Suprapubic skin (tissue), 4 donors: Measurements from ENCODE around the gene EYA3.

ENCODE experiments used
- CTCF ChIP-seq, 2 donors: fragments of 200-600 bp in 1 of 2; fragments of 450-650 bp in 1 of 2; sonication (generic) in 1 of 2; IDR thresholded peaks; one replicate each; pipeline ENCODE4 v1.5.1; 2016 to 2019; ENCODE audit warnings: antibody characterized with exemption in 2 of 2, mild to moderate bottlenecking in 1 of 2, moderate library complexity in 1 of 2
- EP300 ChIP-seq: sonication (generic); formaldehyde crosslinking; IDR thresholded peaks from one replicate; pipeline ENCODE4 v1.6.1; 2017; ENCODE audit warnings: antibody characterized with exemption
- POLR2A ChIP-seq, 2 donors: fragments of 450-650 bp; IDR thresholded peaks; one replicate each; pipeline ENCODE4 v1.6.1; 2017; ENCODE audit warnings: antibody characterized with exemption in 2 of 2, mild to moderate bottlenecking in 2 of 2, moderate library complexity in 2 of 2
- POLR2AphosphoS5 ChIP-seq, 3 donors: sonication (generic); formaldehyde crosslinking; IDR thresholded peaks; one replicate each; pipeline ENCODE4 v1.6.1; 2017; ENCODE audit warnings: antibody characterized with exemption in 3 of 3

DNA sequence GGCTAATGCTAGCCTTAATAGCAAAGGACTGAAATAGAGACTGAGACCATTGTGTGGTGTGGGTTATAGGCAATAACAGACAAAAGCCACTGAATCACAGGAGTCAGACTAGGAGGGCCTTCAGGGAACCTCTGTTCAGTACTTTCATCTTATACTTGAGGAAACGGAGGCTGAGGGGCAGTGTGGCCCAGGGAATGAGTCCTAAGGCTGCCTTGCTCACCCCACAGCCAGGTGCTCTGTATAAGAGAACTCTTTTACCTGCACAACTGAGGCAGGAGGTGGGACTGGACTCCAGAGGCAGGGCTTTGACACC lies 150.9 kb downstream of the EYA3 start:
- TF ChIP-seq CTCF (IDR thresholded peaks at IDR 0.05) (no peak), POLR2AphosphoS5 (IDR thresholded peaks at IDR 0.05) (no peak), EP300 (no peak), POLR2A (IDR thresholded peaks at IDR 0.05) (no peak)
